ENCODE results near the gene RALGAPA1. TPM values are rescaled to one million over a fixed set of nuclear protein-coding genes. Genes with fewer than 3 reads are reported as not detected.

RALGAPA1 gene
- total and polyA plus RNA-seq, 4 donors, result 4.6 to 38.7 (median 13.4) TPM

DNA sequence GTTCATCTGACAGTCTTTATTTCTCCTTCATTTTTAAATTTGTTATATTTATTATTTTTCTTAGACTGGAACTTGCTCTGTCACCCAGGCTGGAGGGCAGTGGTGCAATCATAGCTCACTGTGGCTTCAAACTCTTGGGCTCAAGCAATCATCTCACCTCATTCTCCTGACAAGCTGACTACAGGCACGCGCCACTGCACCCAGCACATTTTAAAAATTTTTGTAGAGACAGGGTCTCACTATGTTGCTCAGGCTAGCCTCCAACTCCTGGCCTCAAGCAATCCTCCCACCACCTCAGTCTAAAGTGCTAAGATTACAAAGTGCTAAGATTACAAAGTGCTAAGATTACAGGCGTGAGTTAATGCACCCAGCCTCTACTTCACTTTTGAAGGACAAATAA is 96.6 kb downstream of the RALGAPA1 start:
- no peak overlapping the region for H3K27ac ChIP-seq (ENCODE audit: low read depth in 1 of 2, low read length in 2 of 2)
- no peak overlapping the region for H3K4me3 ChIP-seq (ENCODE audit: low read depth in 1 of 3, low read length in 3 of 3)
- peaks cover 1 to 19% (median 9%) of the 10 kb centered on the region in 4 donors for H3K36me3 ChIP-seq (ENCODE audit: control insufficient read depth in 4 of 4, insufficient read depth in 3 of 4, low read depth in 1 of 4, low read length in 3 of 4)
- H3K9ac ChIP-seq (ENCODE audit: low read depth in 1 of 2, low read length in 2 of 2), result no peak overlapping the region
- no peaks in the 10 kb centered on the region for H3K27me3 ChIP-seq (ENCODE audit: control insufficient read depth in 4 of 4, insufficient read depth in 4 of 4, low read length in 3 of 4)
- DNase-seq (ENCODE audit: low spot score), result no peak
- no peaks in the 10 kb centered on the region for H3K4me1 ChIP-seq (ENCODE audit: control insufficient read depth in 4 of 4, insufficient read depth in 4 of 4, low read length in 3 of 4)
- 95% methylated on average over 3 of the region's 3 CpGs for WGBS
- no peaks in the 10 kb centered on the region for H3K9me3 ChIP-seq (ENCODE audit: control insufficient read depth in 4 of 4, low read length in 3 of 4)
- TF ChIP-seq JUND (IDR thresholded peaks at IDR 0.05), result no peak
- no peak for TF ChIP-seq RAD21 (IDR thresholded peaks at IDR 0.05)
- no peak for TF ChIP-seq TAF1 (conservative IDR thresholded peaks at IDR 0.05)
- TF ChIP-seq, protein P1, sequence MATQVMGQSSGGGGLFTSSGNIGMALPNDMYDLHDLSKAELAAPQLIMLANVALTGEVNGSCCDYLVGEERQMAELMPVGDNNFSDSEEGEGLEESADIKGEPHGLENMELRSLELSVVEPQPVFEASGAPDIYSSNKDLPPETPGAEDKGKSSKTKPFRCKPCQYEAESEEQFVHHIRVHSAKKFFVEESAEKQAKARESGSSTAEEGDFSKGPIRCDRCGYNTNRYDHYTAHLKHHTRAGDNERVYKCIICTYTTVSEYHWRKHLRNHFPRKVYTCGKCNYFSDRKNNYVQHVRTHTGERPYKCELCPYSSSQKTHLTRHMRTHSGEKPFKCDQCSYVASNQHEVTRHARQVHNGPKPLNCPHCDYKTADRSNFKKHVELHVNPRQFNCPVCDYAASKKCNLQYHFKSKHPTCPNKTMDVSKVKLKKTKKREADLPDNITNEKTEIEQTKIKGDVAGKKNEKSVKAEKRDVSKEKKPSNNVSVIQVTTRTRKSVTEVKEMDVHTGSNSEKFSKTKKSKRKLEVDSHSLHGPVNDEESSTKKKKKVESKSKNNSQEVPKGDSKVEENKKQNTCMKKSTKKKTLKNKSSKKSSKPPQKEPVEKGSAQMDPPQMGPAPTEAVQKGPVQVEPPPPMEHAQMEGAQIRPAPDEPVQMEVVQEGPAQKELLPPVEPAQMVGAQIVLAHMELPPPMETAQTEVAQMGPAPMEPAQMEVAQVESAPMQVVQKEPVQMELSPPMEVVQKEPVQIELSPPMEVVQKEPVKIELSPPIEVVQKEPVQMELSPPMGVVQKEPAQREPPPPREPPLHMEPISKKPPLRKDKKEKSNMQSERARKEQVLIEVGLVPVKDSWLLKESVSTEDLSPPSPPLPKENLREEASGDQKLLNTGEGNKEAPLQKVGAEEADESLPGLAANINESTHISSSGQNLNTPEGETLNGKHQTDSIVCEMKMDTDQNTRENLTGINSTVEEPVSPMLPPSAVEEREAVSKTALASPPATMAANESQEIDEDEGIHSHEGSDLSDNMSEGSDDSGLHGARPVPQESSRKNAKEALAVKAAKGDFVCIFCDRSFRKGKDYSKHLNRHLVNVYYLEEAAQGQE (IDR thresholded peaks at IDR 0.05), result no peak
- TF ChIP-seq FOXA2 (IDR thresholded peaks at IDR 0.05), result no peak
- TF ChIP-seq RXRA (IDR thresholded peaks at IDR 0.05), result no peak
- TF ChIP-seq GABPA (IDR thresholded peaks at IDR 0.05 in 1 of 2, conservative IDR thresholded peaks at IDR 0.05 in 1 of 2), result no peak
- TF ChIP-seq, protein P2, sequence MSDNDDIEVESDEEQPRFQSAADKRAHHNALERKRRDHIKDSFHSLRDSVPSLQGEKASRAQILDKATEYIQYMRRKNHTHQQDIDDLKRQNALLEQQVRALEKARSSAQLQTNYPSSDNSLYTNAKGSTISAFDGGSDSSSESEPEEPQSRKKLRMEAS (IDR thresholded peaks at IDR 0.05), result no peak
- no peak for TF ChIP-seq FOXA1 (IDR thresholded peaks at IDR 0.05)
- no peak for TF ChIP-seq YY1 (IDR thresholded peaks at IDR 0.05)
- TF ChIP-seq HNF4G (IDR thresholded peaks at IDR 0.05), result no peak
- TF ChIP-seq EGR1 (IDR thresholded peaks at IDR 0.05; ENCODE audit: low read depth in 2 of 2), result no peak
- no peak for TF ChIP-seq HNF4A (conservative IDR thresholded peaks at IDR 0.05)
- TF ChIP-seq, protein P3, sequence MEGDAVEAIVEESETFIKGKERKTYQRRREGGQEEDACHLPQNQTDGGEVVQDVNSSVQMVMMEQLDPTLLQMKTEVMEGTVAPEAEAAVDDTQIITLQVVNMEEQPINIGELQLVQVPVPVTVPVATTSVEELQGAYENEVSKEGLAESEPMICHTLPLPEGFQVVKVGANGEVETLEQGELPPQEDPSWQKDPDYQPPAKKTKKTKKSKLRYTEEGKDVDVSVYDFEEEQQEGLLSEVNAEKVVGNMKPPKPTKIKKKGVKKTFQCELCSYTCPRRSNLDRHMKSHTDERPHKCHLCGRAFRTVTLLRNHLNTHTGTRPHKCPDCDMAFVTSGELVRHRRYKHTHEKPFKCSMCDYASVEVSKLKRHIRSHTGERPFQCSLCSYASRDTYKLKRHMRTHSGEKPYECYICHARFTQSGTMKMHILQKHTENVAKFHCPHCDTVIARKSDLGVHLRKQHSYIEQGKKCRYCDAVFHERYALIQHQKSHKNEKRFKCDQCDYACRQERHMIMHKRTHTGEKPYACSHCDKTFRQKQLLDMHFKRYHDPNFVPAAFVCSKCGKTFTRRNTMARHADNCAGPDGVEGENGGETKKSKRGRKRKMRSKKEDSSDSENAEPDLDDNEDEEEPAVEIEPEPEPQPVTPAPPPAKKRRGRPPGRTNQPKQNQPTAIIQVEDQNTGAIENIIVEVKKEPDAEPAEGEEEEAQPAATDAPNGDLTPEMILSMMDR (IDR thresholded peaks at IDR 0.05; ENCODE audit: low read depth, low read length, missing input control), result no peak
- TF ChIP-seq NR2F2 (IDR thresholded peaks at IDR 0.05), result no peak
- no peak for TF ChIP-seq SP1 (IDR thresholded peaks at IDR 0.05)
- TF ChIP-seq, protein P4, sequence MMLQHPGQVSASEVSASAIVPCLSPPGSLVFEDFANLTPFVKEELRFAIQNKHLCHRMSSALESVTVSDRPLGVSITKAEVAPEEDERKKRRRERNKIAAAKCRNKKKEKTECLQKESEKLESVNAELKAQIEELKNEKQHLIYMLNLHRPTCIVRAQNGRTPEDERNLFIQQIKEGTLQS (IDR thresholded peaks at IDR 0.05), result no peak
- TF ChIP-seq, protein P5, sequence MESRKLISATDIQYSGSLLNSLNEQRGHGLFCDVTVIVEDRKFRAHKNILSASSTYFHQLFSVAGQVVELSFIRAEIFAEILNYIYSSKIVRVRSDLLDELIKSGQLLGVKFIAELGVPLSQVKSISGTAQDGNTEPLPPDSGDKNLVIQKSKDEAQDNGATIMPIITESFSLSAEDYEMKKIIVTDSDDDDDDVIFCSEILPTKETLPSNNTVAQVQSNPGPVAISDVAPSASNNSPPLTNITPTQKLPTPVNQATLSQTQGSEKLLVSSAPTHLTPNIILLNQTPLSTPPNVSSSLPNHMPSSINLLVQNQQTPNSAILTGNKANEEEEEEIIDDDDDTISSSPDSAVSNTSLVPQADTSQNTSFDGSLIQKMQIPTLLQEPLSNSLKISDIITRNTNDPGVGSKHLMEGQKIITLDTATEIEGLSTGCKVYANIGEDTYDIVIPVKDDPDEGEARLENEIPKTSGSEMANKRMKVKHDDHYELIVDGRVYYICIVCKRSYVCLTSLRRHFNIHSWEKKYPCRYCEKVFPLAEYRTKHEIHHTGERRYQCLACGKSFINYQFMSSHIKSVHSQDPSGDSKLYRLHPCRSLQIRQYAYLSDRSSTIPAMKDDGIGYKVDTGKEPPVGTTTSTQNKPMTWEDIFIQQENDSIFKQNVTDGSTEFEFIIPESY (IDR thresholded peaks at IDR 0.05), result no peak
